K562 (cell line): ENCODE results near the gene CLIC1. TPM values are rescaled to one million over a fixed set of nuclear protein-coding genes. Genes with fewer than 3 reads are reported as not detected.

Experiments
- ATAC-seq: fragments of 200-7000 bp; cut with Tn5 transposase; 3 replicates; pipeline ENCODE4 v1.9.1; 2020; ENCODE audit warnings: moderate library complexity
- BruUV-seq: library from RNA; stranded (reverse); fragments of 400-500 nt; replicated peaks from 2 replicates; lab custom pipeline; 2021; lab: Mats Ljungman, UMichigan
- CTCF ChIA-PET: fragments of 300-600 bp; formaldehyde crosslinking; extraction: SDS; loops from one replicate; lab custom pipeline; 2021; ENCODE audit warnings: low intra/inter-chr PET ratio; lab: Yijun Ruan, JAX
- POLR2A ChIA-PET: fragments of 300-600, 350-650 bp; sonication (Branson Sonifier 250); formaldehyde crosslinking; extraction: SDS; loops from one replicate; lab custom pipeline; 2021; ENCODE audit warnings: antibody characterized with exemption, inconsistent platforms; lab: Yijun Ruan, JAX
- DNase-seq, 4 experiments: peaks; one replicate each; pipeline versions ENCODE4 v3.0.0 to v3.0.0-alpha.2; 2011 to 2018; ENCODE audit warnings: low spot score in 3 of 4, mixed read lengths in 3 of 4; ENCODE audit errors: extremely low read depth in 1 of 4
- FAIRE-seq: peaks from 2 replicates; lab custom pipeline; 2011; peaks lifted over from hg19 to GRCh38; lab: Jason Lieb, UNC
- H2AFZ ChIP-seq: 2 replicates; pipeline ENCODE4 v1.6.0; 2011; ENCODE audit warnings: low read depth, low read length, control low read depth, inconsistent platforms
- H3K27ac ChIP-seq: fragments of 200-600 bp; 3 replicates; pipeline ENCODE4 v1.8.0; 2011; ENCODE audit warnings: low read depth, mild to moderate bottlenecking, control low read depth, inconsistent platforms, low read length, moderate library complexity, mixed read lengths; ENCODE audit errors: extremely low read depth
- H3K27me3 ChIP-seq, 2 experiments: fragments of 300-600 bp in 1 of 2; 2 replicates in 1 of 2; 3 replicates in 1 of 2; pipeline versions ENCODE4 v1.6.0 to v1.8.0; 2011; ENCODE audit warnings: inconsistent platforms in 2 of 2, low read length in 2 of 2, mild to moderate bottlenecking in 1 of 2, mixed read lengths in 1 of 2, moderate library complexity in 1 of 2; ENCODE audit not compliant: control insufficient read depth in 2 of 2, insufficient read depth in 2 of 2
- H3K36me3 ChIP-seq: fragments of 300-600 bp; 3 replicates; pipeline ENCODE4 v1.8.0; 2011; ENCODE audit warnings: mild to moderate bottlenecking, low read length, inconsistent platforms; ENCODE audit not compliant: control insufficient read depth, insufficient read depth
- H3K4me1 ChIP-seq, 2 experiments: fragments of 200-600 bp in 1 of 2; replicated peaks in 1 of 2; 2 replicates in 1 of 2; 3 replicates in 1 of 2; pipeline versions ENCODE4 v1.5.1 to v1.8.0; 2011; ENCODE audit warnings: inconsistent platforms in 2 of 2, low read length in 2 of 2, mild to moderate bottlenecking in 1 of 2, mixed read lengths in 1 of 2, moderate library complexity in 1 of 2; ENCODE audit not compliant: control insufficient read depth in 2 of 2, insufficient read depth in 2 of 2
- H3K4me2 ChIP-seq: 2 replicates; pipeline ENCODE4 v1.6.1; 2011; ENCODE audit warnings: low read length, control low read depth, inconsistent platforms, mixed read lengths; ENCODE audit not compliant: insufficient read depth
- H3K4me3 ChIP-seq: fragments of 200-600 bp; sonication (generic), shearing (Covaris generic); 2 replicates; pipeline ENCODE4 v1.5.1; 2016; ENCODE audit warnings: control low read depth, inconsistent platforms
- H3K79me2 ChIP-seq: fragments of 200-600 bp; 3 replicates; pipeline ENCODE4 v1.8.0; 2011; ENCODE audit warnings: low read length, inconsistent platforms; ENCODE audit not compliant: control insufficient read depth, insufficient read depth
- H3K9ac ChIP-seq, 2 experiments: 2 replicates each; pipeline versions ENCODE4 v1.6.0 to v1.6.1; 2011; ENCODE audit warnings: low read depth in 2 of 2, low read length in 2 of 2, control low read depth in 1 of 2, inconsistent platforms in 1 of 2, mild to moderate bottlenecking in 1 of 2, mixed read lengths in 1 of 2; ENCODE audit not compliant: insufficient read depth in 1 of 2
- H3K9me1 ChIP-seq: one replicate; pipeline ENCODE4 v1.6.0; 2011; ENCODE audit warnings: inconsistent platforms, mild to moderate bottlenecking, low read length, moderate library complexity; ENCODE audit not compliant: control insufficient read depth, insufficient read depth
- H3K9me3 ChIP-seq: replicated peaks from 2 replicates; pipeline ENCODE4 v1.5.1; 2011; ENCODE audit warnings: low read depth, low read length, inconsistent platforms; ENCODE audit not compliant: control insufficient read depth, insufficient read depth
- H4K20me1 ChIP-seq: replicated peaks from 2 replicates; pipeline ENCODE4 v1.6.1; 2011; ENCODE audit warnings: low read length, inconsistent platforms, mixed read lengths; ENCODE audit not compliant: control insufficient read depth, insufficient read depth
- CBX1 ChIP-seq: sonication (generic); IDR thresholded peaks from 2 replicates; pipeline ENCODE4 v1.6.1; 2016; ENCODE audit warnings: antibody characterized with exemption, low read depth, mild to moderate bottlenecking
- CTCF ChIP-seq, 3 experiments: IDR thresholded peaks in 2 of 3; conservative IDR thresholded peaks in 1 of 3; 2 replicates each; pipeline ENCODE4 v1.5.1; 2011 to 2012; ENCODE audit warnings: low read length in 3 of 3, mild to moderate bottlenecking in 3 of 3, control low read depth in 2 of 3, improper control_type of control experiment in 1 of 3, inconsistent platforms in 1 of 3, low read depth in 1 of 3, mixed read lengths in 1 of 3, moderate library complexity in 1 of 3; ENCODE audit not compliant: insufficient read depth in 2 of 3
- E2F1 ChIP-seq: sonication (generic); formaldehyde crosslinking; IDR thresholded peaks from 2 replicates; pipeline ENCODE4 v1.8.1; 2023; ENCODE audit warnings: mild to moderate bottlenecking, missing genetic modification reagents, moderate library complexity
- HNRNPLL ChIP-seq: fragments of 200-400 bp; formaldehyde crosslinking; IDR thresholded peaks from 2 replicates; pipeline ENCODE4 v1.6.1; 2017; ENCODE audit warnings: low read length, low read depth, mild to moderate bottlenecking; ENCODE audit not compliant: poor library complexity, severe bottlenecking
- MAFF ChIP-seq: IDR thresholded peaks from 2 replicates; pipeline ENCODE4 v1.6.1; 2012; ENCODE audit warnings: low read length, improper control_type of control experiment
- NBN ChIP-seq: fragments of 450-650 bp; IDR thresholded peaks from 2 replicates; pipeline ENCODE4 v1.6.1; 2016; ENCODE audit warnings: low read depth, mild to moderate bottlenecking
- POLR2AphosphoS2 ChIP-seq: IDR thresholded peaks from 2 replicates; pipeline ENCODE4 v1.6.1; 2012; ENCODE audit warnings: low read length, improper control_type of control experiment
- SIN3A ChIP-seq, 2 experiments: fragments of 150-350 bp in 1 of 2; IDR thresholded peaks; 2 replicates each; pipeline ENCODE4 v1.6.1; 2011 to 2016; ENCODE audit warnings: borderline replicate concordance in 2 of 2, low read depth in 2 of 2, low read length in 2 of 2, mild to moderate bottlenecking in 2 of 2, moderate library complexity in 2 of 2; ENCODE audit not compliant: control insufficient read depth in 1 of 2
- TAF15 ChIP-seq: fragments of 200-400 bp; formaldehyde crosslinking; IDR thresholded peaks from 2 replicates; pipeline ENCODE4 v1.6.1; 2017; ENCODE audit warnings: mild to moderate bottlenecking, low read depth, low read length, moderate library complexity
- ZNF239 ChIP-seq: fragments of 250-450 bp; sonication (Bioruptor Pico); IDR thresholded peaks from 2 replicates; pipeline ENCODE4 v1.4.0; 2020; ENCODE audit warnings: mild to moderate bottlenecking
- ZNF282 ChIP-seq: sonication (generic); formaldehyde crosslinking; IDR thresholded peaks from 2 replicates; pipeline ENCODE4 v1.8.1; 2023; ENCODE audit warnings: missing genetic modification reagents
- ZNF384 ChIP-seq: IDR thresholded peaks from 2 replicates; pipeline ENCODE4 v1.6.1; 2012; ENCODE audit warnings: low read depth, low read length, improper control_type of control experiment
- WGBS: fragments of 100-300 bp; shearing (Covaris generic); methylation state at CpG from one replicate; pipeline ENCODE4 v1.1.6; 2016; ENCODE audit warnings: low coverage, mixed read lengths; ENCODE audit not compliant: insufficient coverage; ENCODE audit errors: missing lambda C conversion rate; 5-methylcytosine and 5-hydroxymethylcytosine counted together
- in situ Hi-C: fragments of 300-500 bp; cut with MboI; formaldehyde crosslinking; loops from 4 replicates; pipeline ENCODE4 v1.15.0; 2018; ENCODE audit warnings: inconsistent platforms, mixed read lengths
- intact Hi-C: fragments of 100-400 bp; cut with micrococcal nuclease; formaldehyde crosslinking; loops from 2 replicates; pipeline ENCODE4 v1.14.2; 2022
- polyA plus RNA-seq, 8 experiments: library from polyadenylated mRNA; depleted of rRNA in 4 of 8; stranded (reverse) in 5 of 8; unstranded in 3 of 8; fragments of >200 nt; fragmentation: Nextera tagmentation in 2 of 8; fragmentation: Illumina TruSeq in 1 of 8; extraction: Ambion mirVana in 2 of 8; extraction: Trizol in 1 of 8; gene quantifications; 2 replicates each; pipeline versions ENCODE4 v1.2.1 to v1.2.3, GENCODE V29; 2011 to 2014; ENCODE audit warnings: inconsistent platforms in 1 of 8, missing spikeins in 1 of 8
- total RNA-seq, 7 experiments: library from RNA; depleted of rRNA in 6 of 7; stranded (reverse); fragments of >200 nt in 6 of 7; fragmentation: Illumina TruSeq in 2 of 7; extraction: Trizol in 2 of 7; gene quantifications; 2 replicates each; pipeline versions ENCODE4 v1.2.1 to v1.2.3, GENCODE V29; 2011 to 2021; ENCODE audit warnings: low replicate concordance in 1 of 7
- TF ChIP-seq, protein P1 (sequence below): fragments of 200-800 bp; sonication (Bioruptor generic); IDR thresholded peaks from 2 replicates; pipeline ENCODE4 v1.6.1; 2017; ENCODE audit warnings: missing genetic modification characterization, missing compliant biosample characterization

CLIC1 gene
- total and polyA plus RNA-seq, 9 of the 15 experiments (the other 6 are each of a cell fraction or from before 2014, with no cell fraction given): 1,267 to 2,419 (median 1,808) TPM

DNA sequence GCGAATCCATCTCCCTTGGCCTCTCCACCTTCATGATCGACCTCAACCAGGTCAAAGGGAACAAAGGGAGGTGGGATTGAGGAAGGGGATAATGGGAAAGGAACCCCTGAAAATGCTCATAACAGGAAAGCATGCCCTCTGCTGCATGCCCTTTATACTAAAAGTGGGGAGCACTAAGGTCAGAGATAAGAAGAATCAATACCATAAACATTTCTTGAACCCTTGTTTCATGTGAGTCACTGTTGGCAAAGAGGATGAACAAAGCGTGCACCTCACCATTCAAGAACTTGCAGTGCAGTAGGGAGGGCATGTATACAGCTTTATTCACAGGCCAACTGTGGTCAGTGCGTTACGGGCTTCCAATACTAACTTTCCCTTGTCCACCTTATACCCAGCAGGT, 24.5 kb upstream of the CLIC1 start:
- no peak overlapping the region for H3K27ac ChIP-seq
- DNase-seq (no peak), FAIRE-seq (no peak)
- CTCF ChIA-PET: interaction anchor here (1.0 kb wide), 1 partner anchor 31 kb away, joined by 3 read pairs; no protein-coding TSS in a partner anchor
- no peak overlapping the region for H3K4me3 ChIP-seq
- TF ChIP-seq POLR2AphosphoS2 (peak; percentile 57; the same call in 1 of the 2 replicates), ZNF282 (0 out of 2 replicates have a peak, but pooled peaks have one; percentile 55), E2F1 (no peak), MAFF (no peak), TAF15 (no peak), ZNF239 (no peak), HNRNPLL (no peak), CTCF (IDR thresholded peaks at IDR 0.05 in 2 of 3, conservative IDR thresholded peaks at IDR 0.05 in 1 of 3; ENCODE audit: insufficient read depth in 2 of 3, low read depth in 1 of 3, low read length in 3 of 3) (peak in 1 of 3 experiments; percentile 9; a peak in 1 of 6 replicates), ZNF384 (no peak), SIN3A (IDR thresholded peaks at IDR 0.05; ENCODE audit: borderline replicate concordance in 2 of 2, control insufficient read depth in 1 of 2, low read depth in 2 of 2, low read length in 2 of 2) (no peak), NBN (no peak), CBX1 (no peak)
- TF ChIP-seq, protein P1, sequence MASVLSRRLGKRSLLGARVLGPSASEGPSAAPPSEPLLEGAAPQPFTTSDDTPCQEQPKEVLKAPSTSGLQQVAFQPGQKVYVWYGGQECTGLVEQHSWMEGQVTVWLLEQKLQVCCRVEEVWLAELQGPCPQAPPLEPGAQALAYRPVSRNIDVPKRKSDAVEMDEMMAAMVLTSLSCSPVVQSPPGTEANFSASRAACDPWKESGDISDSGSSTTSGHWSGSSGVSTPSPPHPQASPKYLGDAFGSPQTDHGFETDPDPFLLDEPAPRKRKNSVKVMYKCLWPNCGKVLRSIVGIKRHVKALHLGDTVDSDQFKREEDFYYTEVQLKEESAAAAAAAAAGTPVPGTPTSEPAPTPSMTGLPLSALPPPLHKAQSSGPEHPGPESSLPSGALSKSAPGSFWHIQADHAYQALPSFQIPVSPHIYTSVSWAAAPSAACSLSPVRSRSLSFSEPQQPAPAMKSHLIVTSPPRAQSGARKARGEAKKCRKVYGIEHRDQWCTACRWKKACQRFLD (CRISPR knock-in tag): no peak
- TF ChIP-seq, all 486 proteins: peak for 3
- Histone ChIP-seq H3K4me2 (no peak overlapping the region), H3K9me1 (no peaks in the 10 kb centered on the region), H4K20me1 (no peaks in the 10 kb centered on the region), H3K9ac (peak overlapping the region in 1 of 2 experiments; percentile 33; a peak in 2 of 4 replicates), H3K9me3 (no peaks in the 10 kb centered on the region), H3K4me1 (peaks cover 0 to 12% of the 10 kb centered on the region in 2 experiments; a peak in 3 of 5 replicates), H2AFZ (no peak overlapping the region), H3K36me3 (peaks cover 63% of the 10 kb centered on the region), H3K27me3 (no peaks in the 10 kb centered on the region), H3K79me2 (no peaks in the 10 kb centered on the region)
- POLR2A ChIA-PET: interaction anchor here (1.0 to 6.6 kb wide), 9 partner anchors 8 to 67 kb away, joined by 3 to 85 read pairs (median 7); partner anchors contain the start of genes CLIC1, HSPA1B, MSH5 and VWA7
- WGBS: 72% methylated on average over 5 of the region's 5 CpGs
- intact Hi-C loops: no loop called here
- in situ Hi-C loops: no loop called here
- ATAC-seq: no peak
- BruUV-seq: no TSS peak
